Neutrophil (primary cell): ENCODE data around the gene VAMP2.

Experiments used
- H3K27ac ChIP-seq: fragments of 200-600 bp; sonication (generic); 2 replicates; pipeline ENCODE4 v1.5.1; 2016; ENCODE audit warnings: mild to moderate bottlenecking, moderate library complexity
- H3K27me3 ChIP-seq: fragments of 200-600 bp; sonication (generic); 2 replicates; pipeline ENCODE4 v1.6.0; 2016; ENCODE audit warnings: mild to moderate bottlenecking
- H3K36me3 ChIP-seq: fragments of 200-600 bp; sonication (generic); 2 replicates; pipeline ENCODE4 v1.5.1; 2017
- H3K4me1 ChIP-seq, 2 experiments: fragments of 200-600 bp in 1 of 2; sonication (generic) in 1 of 2; 1 replicate in 1 of 2; 2 replicates in 1 of 2; pipeline versions ENCODE4 v1.5.1 to v1.6.1; 2013 to 2016; ENCODE audit warnings: low read depth in 1 of 2, low read length in 1 of 2, mild to moderate bottlenecking in 1 of 2, moderate library complexity in 1 of 2; ENCODE audit not compliant: control insufficient read depth in 1 of 2, insufficient read depth in 1 of 2
- H3K4me3 ChIP-seq, 2 experiments: fragments of 200-600 bp in 1 of 2; sonication (generic) in 1 of 2; 1 replicate in 1 of 2; 2 replicates in 1 of 2; pipeline ENCODE4 v1.5.1; 2013 to 2016; ENCODE audit warnings: low read depth in 1 of 2, low read length in 1 of 2, mild to moderate bottlenecking in 1 of 2, moderate library complexity in 1 of 2
- H3K9me3 ChIP-seq: fragments of 200-600 bp; sonication (generic); 2 replicates; pipeline ENCODE4 v1.5.1; 2016
- CTCF ChIP-seq: fragments of 200-600 bp; sonication (generic); IDR thresholded peaks from 2 replicates; pipeline ENCODE4 v1.5.1; 2016; ENCODE audit warnings: antibody characterized with exemption

VAMP2 gene

GRCh38 chr17:8124350-8125153, 38.2 kb downstream of the VAMP2 start:
- no peak for TF ChIP-seq CTCF
- peaks cover 100% of the 10 kb centered on the region for H3K27me3 ChIP-seq
- peaks cover 74 to 80% of the 10 kb centered on the region in 2 experiments for H3K4me1 ChIP-seq
- H3K4me3 ChIP-seq: peak overlapping the region in 1 of 2 experiments; percentile 60
- H3K36me3 ChIP-seq: no peaks in the 10 kb centered on the region
- H3K9me3 ChIP-seq: no peaks in the 10 kb centered on the region
- H3K27ac ChIP-seq: no peak overlapping the region

- H3K27ac ChIP-seq: no peak within 1 kb of the TSS
- peak within 1 kb of the TSS in 1 of 2 experiments; percentile 60 for H3K4me3 ChIP-seq
- H3K9me3 ChIP-seq: no peaks in the 10 kb centered on the region
- no peaks in the 10 kb centered on the region for H3K36me3 ChIP-seq
- peaks cover 100% of the 10 kb centered on the region for H3K27me3 ChIP-seq
- peaks cover 82 to 87% of the 10 kb centered on the region in 2 experiments for H3K4me1 ChIP-seq
- no peak for TF ChIP-seq CTCF
Observed at GRCh38 chr17:8123695-8124349, 38.9 kb downstream of the VAMP2 start, which contains the start of gene HES7. HES7 (minus strand) TSS chr17:8124106; CDS start chr17:8124084, 22 bp downstream.

- Histone ChIP-seq H3K4me1 (peaks cover 89 to 94% of the 10 kb centered on the region in 2 experiments), H3K27me3 (peaks cover 100% of the 10 kb centered on the region), H3K27ac (no peak overlapping the region), H3K36me3 (no peaks in the 10 kb centered on the region), H3K9me3 (no peaks in the 10 kb centered on the region), H3K4me3 (peak overlapping the region in 1 of 2 experiments; percentile 60)
- no peak for TF ChIP-seq CTCF
Observed at GRCh38 chr17:8122924-8123694, 39.6 kb downstream of the VAMP2 start.

- Histone ChIP-seq H3K27me3 (peaks cover 100% of the 10 kb centered on the region), H3K36me3 (no peaks in the 10 kb centered on the region), H3K4me3 (peak overlapping the region; percentile 40 to 60), H3K9me3 (no peaks in the 10 kb centered on the region), H3K27ac (no peak overlapping the region), H3K4me1 (peaks cover 95 to 100% of the 10 kb centered on the region in 2 experiments)
- TF ChIP-seq CTCF: no peak
Observed at GRCh38 chr17:8122422-8122923, 40.3 kb downstream of the VAMP2 start.

- no peak for TF ChIP-seq CTCF
- Histone ChIP-seq H3K9me3 (no peaks in the 10 kb centered on the region), H3K36me3 (no peaks in the 10 kb centered on the region), H3K27me3 (peaks cover 100% of the 10 kb centered on the region), H3K4me3 (peak overlapping the region; percentile 40 to 60), H3K27ac (no peak overlapping the region), H3K4me1 (peaks cover 94 to 99% of the 10 kb centered on the region in 2 experiments)
Observed at GRCh38 chr17:8121681-8122421, 40.9 kb downstream of the VAMP2 start.
